PFSK-1 (cell line): ENCODE results near the gene PRPF38A.

Experiments used
- FOXP2 ChIP-seq: optimal IDR thresholded peaks from 2 replicates; pipeline ENCODE3; 2011; ENCODE audit warnings: borderline replicate concordance, control low read depth, inconsistent platforms; ENCODE audit not compliant: insufficient read depth; ENCODE audit errors: extremely low read length, extremely low read depth
- POLR2AphosphoS5 ChIP-seq: IDR thresholded peaks from 2 replicates; pipeline ENCODE4 v1.6.1; 2012; ENCODE audit warnings: low read depth, mild to moderate bottlenecking, control low read depth, low read length, moderate library complexity
- REST ChIP-seq, 2 experiments: IDR thresholded peaks; 2 replicates each; pipeline versions ENCODE4 v1.6.1 to v1.8.0; 2011 to 2012; ENCODE audit warnings: low read depth in 2 of 2, low read length in 2 of 2, control low read depth in 1 of 2, inconsistent platforms in 1 of 2, mild to moderate bottlenecking in 1 of 2, moderate library complexity in 1 of 2; ENCODE audit not compliant: insufficient read depth in 1 of 2
- SIN3A ChIP-seq: IDR thresholded peaks from 2 replicates; pipeline ENCODE4 v1.6.1; 2012; ENCODE audit warnings: mild to moderate bottlenecking, low read length, moderate library complexity, borderline replicate concordance; ENCODE audit not compliant: insufficient read depth
- TAF1 ChIP-seq: IDR thresholded peaks from 2 replicates; pipeline ENCODE4 v1.6.1; 2012; ENCODE audit warnings: low read length, control low read depth, borderline replicate concordance; ENCODE audit not compliant: insufficient read depth

PRPF38A gene

GRCh38 chr1:52424813-52425212 lies 20.4 kb downstream of the PRPF38A start:
- no peak for TF ChIP-seq FOXP2
- no peak for TF ChIP-seq REST (IDR thresholded peaks at IDR 0.05; ENCODE audit: insufficient read depth in 1 of 2, low read depth in 2 of 2, low read length in 2 of 2)
- no peak for TF ChIP-seq POLR2AphosphoS5
- no peak for TF ChIP-seq TAF1
- no peak for TF ChIP-seq SIN3A

GRCh38 chr1:52426371-52426770 lies 22.0 kb downstream of the PRPF38A start:
- no peak for TF ChIP-seq REST (IDR thresholded peaks at IDR 0.05; ENCODE audit: insufficient read depth in 1 of 2, low read depth in 2 of 2, low read length in 2 of 2)
- no peak for TF ChIP-seq TAF1
- no peak for TF ChIP-seq POLR2AphosphoS5
- TF ChIP-seq FOXP2 = no peak
- TF ChIP-seq SIN3A = no peak

- TF ChIP-seq SIN3A (no peak), TAF1 (no peak), POLR2AphosphoS5 (no peak), REST (IDR thresholded peaks at IDR 0.05; ENCODE audit: insufficient read depth in 1 of 2, low read depth in 2 of 2, low read length in 2 of 2) (no peak), FOXP2 (no peak)
Observed at GRCh38 chr1:52427152-52427551, 22.8 kb downstream of the PRPF38A start.

GRCh38 chr1:52432807-52433206 lies 28.4 kb downstream of the PRPF38A start:
- TF ChIP-seq POLR2AphosphoS5 (no peak), SIN3A (no peak), FOXP2 (no peak), REST (IDR thresholded peaks at IDR 0.05; ENCODE audit: insufficient read depth in 1 of 2, low read depth in 2 of 2, low read length in 2 of 2) (no peak), TAF1 (no peak)

- TF ChIP-seq FOXP2 = no peak
- TF ChIP-seq REST (IDR thresholded peaks at IDR 0.05; ENCODE audit: insufficient read depth in 1 of 2, low read depth in 2 of 2, low read length in 2 of 2) = no peak
- no peak for TF ChIP-seq POLR2AphosphoS5
- no peak for TF ChIP-seq TAF1
- no peak for TF ChIP-seq SIN3A
Observed at GRCh38 chr1:52435211-52435610, 30.8 kb downstream of the PRPF38A start.
